Activated T-helper 1 cell treated with anti-CD3 and anti-CD28 coated beads, Interleukin-2, amount 50 U/mL, for 16 hours (primary cell): ENCODE results near the gene FGR.
"Not testable (repeated sequence)": the region's sequence is repeated elsewhere in the genome, so short reads cannot be mapped to it uniquely, and the experiment has no call there.

ENCODE experiments used
- DNase-seq, 2 donors: peaks; one replicate each; pipeline ENCODE4 v3.0.0-alpha.2; 2020; ENCODE audit warnings: low read depth in 1 of 2, low spot score in 1 of 2

Gene FGR

GRCh38 chr1:27635396-27636142 is 584 bp upstream of the FGR start:
- DNase-seq, result no peak

GRCh38 chr1:27634177-27634984 is 604 bp downstream of the FGR start:
- peak in 1 of 2 donors; percentile 36 for DNase-seq

GRCh38 chr1:27633640-27634176 is 1.3 kb downstream of the FGR start:
- DNase-seq, result no peak

- DNase-seq, result no peak
Measured at GRCh38 chr1:27633298-27633610, 1.7 kb downstream of the FGR start.

- no peak for DNase-seq
Measured at GRCh38 chr1:27632387-27633297, 2.3 kb downstream of the FGR start.

- no peak for DNase-seq
Measured at GRCh38 chr1:27630859-27631491, 4.0 kb downstream of the FGR start.

- DNase-seq, result no peak
Measured at GRCh38 chr1:27628712-27629111, 6.3 kb downstream of the FGR start.

GRCh38 chr1:27627733-27628132 is 7.3 kb downstream of the FGR start:
- not testable (repeated sequence) for DNase-seq

GRCh38 chr1:27627061-27627460 is 7.9 kb downstream of the FGR start:
- DNase-seq, result no peak

GRCh38 chr1:27626031-27626935 is 8.7 kb downstream of the FGR start:
- no peak for DNase-seq

- no peak for DNase-seq
Measured at GRCh38 chr1:27624467-27625178, 10.4 kb downstream of the FGR start.

GRCh38 chr1:27623327-27624212 is 11.4 kb downstream of the FGR start:
- DNase-seq, result no peak

GRCh38 chr1:27622828-27623227 is 12.2 kb downstream of the FGR start:
- DNase-seq, result no peak

GRCh38 chr1:27621051-27621920 is 13.7 kb downstream of the FGR start:
- no peak for DNase-seq

GRCh38 chr1:27619782-27620438 is 15.1 kb downstream of the FGR start:
- DNase-seq, result not testable (repeated sequence)

- DNase-seq, result no peak
Measured at GRCh38 chr1:27618341-27619082, 16.5 kb downstream of the FGR start.
